NCI-H69 (cell line): ENCODE data around the gene PARP14.

Experiments used
- DNase-seq: peaks from one replicate; lab custom pipeline; 2025; lab: John Stamatoyannopoulos, UW

The PARP14 gene

GRCh38 chr3:122770521-122771202 lies 90.0 kb downstream of the PARP14 start:
- DNase-seq: no peak

DNA sequence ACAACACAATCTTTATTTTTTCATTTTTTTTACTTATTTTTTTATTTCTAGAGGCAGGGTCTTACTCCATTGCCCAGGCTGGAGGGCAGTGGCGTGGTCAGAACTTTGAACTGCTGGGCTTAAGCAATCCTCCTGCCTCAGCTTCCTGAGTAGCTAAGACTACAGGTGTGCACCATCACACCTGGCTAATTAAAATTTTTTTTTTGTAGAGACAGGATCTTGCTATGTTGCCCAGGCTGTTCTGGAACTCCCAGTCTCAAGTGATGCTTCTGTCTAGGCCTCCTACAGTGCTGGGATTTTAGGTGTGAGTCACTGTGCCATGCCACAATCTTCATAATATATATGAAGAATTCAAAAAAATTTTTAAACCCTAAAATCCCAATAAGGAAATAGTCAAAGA lies 92.2 kb downstream of the PARP14 start:
- no peak for DNase-seq

- no peak for DNase-seq
Observed at GRCh38 chr3:122773944-122774509, 93.4 kb downstream of the PARP14 start.

GRCh38 chr3:122774564-122774963 lies 93.9 kb downstream of the PARP14 start:
- no peak for DNase-seq

DNA sequence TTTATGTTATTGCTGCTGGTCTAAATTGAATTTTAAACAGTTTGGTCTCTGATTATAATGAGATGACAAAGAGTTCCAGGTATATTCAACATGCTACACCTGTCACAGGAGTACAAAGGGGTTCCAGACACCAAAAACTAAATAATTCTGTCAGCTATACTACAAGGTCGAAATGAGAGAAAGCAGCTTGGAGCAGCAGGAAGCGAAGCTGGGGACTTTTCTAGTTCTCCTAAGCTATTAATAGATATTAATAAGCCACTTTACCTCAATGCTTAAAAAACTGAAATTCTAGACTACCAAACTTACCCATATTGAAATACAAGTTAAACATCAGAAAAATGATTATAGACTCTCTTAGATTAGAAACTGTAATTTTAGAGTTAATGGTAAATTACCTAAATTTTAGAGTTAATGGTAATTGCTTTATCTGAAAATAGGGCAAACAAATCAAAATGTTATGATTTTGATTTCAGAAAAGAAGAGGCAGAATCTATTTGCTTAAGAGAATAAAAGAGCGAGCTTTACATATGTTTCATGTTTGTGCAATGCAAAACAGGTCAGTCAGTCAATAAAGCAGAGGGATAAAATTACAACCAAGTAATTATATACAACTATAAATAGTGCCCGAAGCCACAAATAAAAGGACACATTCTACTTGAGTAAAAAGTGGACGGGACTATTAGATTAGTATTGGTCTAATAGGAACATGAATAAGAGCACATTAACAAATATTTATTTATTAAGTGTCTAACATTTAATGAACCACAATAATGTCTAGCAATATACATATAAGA lies 96.2 kb downstream of the PARP14 start:
- no peak for DNase-seq

DNA sequence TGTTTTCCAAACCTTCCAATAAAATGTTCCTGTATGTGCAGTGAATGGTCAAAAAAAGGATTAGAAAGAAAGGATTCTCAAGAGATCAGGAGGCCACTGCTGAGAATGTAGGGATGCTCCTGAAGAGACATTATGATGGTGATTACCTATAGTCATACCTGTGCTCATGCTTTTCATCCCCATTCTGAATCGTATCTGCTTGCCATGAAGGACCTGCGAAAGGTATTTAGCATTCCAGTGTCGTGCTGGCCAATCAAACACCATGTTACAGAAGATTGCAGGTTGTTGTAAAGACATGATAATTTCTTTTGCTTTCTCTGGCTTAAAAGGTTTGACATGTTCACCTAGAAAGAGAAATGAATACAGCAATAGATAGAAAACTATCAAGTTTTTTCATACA lies 96.9 kb downstream of the PARP14 start:
- DNase-seq: no peak
